ENCODE data around the gene WDFY3. TPM values are rescaled to one million over a fixed set of nuclear protein-coding genes. Genes with fewer than 3 reads are reported as not detected.
A peak's percentile ranks its signal among the peaks of the same experiment; 100 is the strongest.

The WDFY3 gene
- polyA plus RNA-seq, 2 of the 4 experiments (the other 2 are of a cell fraction): 6.6 to 25.1 TPM

- WGBS (ENCODE audit: missing lambda C conversion rate): 90% methylated on average over 2 of the region's 2 CpGs
- CTCF ChIA-PET: interaction anchor here (0.8 kb wide), 1 partner anchor 123 kb away, joined by 5 read pairs; no protein-coding TSS in a partner anchor
These were observed 118.1 kb downstream of the WDFY3 start for GRCh38 chr4:84848432-84848831.

DNA sequence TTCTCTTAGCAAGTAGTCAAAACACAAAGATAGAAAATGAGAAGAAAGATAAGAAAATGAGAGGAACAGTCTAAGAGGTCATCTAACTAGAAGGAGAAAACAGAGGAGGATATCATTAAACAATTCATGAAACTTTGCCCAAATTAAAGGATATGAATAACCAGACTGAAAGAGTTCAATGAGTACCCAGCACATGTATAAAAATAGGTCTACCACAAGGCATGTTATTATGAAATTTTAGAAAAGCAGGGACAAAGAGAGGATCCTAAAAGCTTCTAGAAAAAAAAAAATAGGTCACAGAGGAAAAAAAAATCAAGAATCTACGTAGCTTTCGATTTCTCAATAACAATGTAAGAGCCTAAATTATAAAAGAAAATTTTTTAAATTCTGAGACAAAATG is 118.5 kb downstream of the WDFY3 start:
- FAIRE-seq: no peak
- Histone ChIP-seq H3K27ac (no peak overlapping the region), H3K4me2 (no peak overlapping the region), H3K9me3 (no peaks in the 10 kb centered on the region), H3K4me1 (peaks cover 13% of the 10 kb centered on the region; the same call in 2 of the 3 replicates), H3K4me3 (no peak overlapping the region)
- TF ChIP-seq REST (IDR thresholded peaks at IDR 0.05): no peak
- TF ChIP-seq KDM5A (IDR thresholded peaks at IDR 0.05): no peak
- TF ChIP-seq HEYL (CRISPR knock-in tag; IDR thresholded peaks at IDR 0.05): no peak
- TF ChIP-seq TP53 (CRISPR knock-in tag; IDR thresholded peaks at IDR 0.05): no peak
- no peak for TF ChIP-seq RAD21 (conservative IDR thresholded peaks at IDR 0.05 in 1 of 2, IDR thresholded peaks at IDR 0.05 in 1 of 2)
- no peak for TF ChIP-seq FOSB (CRISPR knock-in tag; IDR thresholded peaks at IDR 0.05)
- TF ChIP-seq, protein P1, sequence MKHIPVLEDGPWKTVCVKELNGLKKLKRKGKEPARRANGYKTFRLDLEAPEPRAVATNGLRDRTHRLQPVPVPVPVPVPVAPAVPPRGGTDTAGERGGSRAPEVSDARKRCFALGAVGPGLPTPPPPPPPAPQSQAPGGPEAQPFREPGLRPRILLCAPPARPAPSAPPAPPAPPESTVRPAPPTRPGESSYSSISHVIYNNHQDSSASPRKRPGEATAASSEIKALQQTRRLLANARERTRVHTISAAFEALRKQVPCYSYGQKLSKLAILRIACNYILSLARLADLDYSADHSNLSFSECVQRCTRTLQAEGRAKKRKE (CRISPR knock-in tag; IDR thresholded peaks at IDR 0.05; ENCODE audit: low read depth): no peak
- no peak for TF ChIP-seq HOXA7 (CRISPR knock-in tag; IDR thresholded peaks at IDR 0.05)
- TF ChIP-seq HDAC2 (IDR thresholded peaks at IDR 0.05): no peak
- TF ChIP-seq SREBF2 (IDR thresholded peaks at IDR 0.05): no peak
- no peak for ATAC-seq
- POLR2A ChIA-PET: no interaction called here
- DNase-seq (ENCODE audit: low read depth in 1 of 2, low spot score in 1 of 2): no peak
- CTCF ChIA-PET: interaction anchor here (0.8 kb wide), 1 partner anchor 123 kb away, joined by 5 read pairs; no protein-coding TSS in a partner anchor
- 93% methylated on average over 2 of the region's 2 CpGs for WGBS (ENCODE audit: missing lambda C conversion rate)

More at GRCh38 chr4:84848432-84848831, 118.1 kb downstream of the WDFY3 start:
- H3K9me3 ChIP-seq: no peaks in the 10 kb centered on the region
- no peak for FAIRE-seq
- no peak for DNase-seq (ENCODE audit: low read depth in 1 of 2, low spot score in 1 of 2)
- POLR2A ChIA-PET: no interaction called here
- H3K4me2 ChIP-seq: no peak overlapping the region
- ATAC-seq: no peak
- H3K4me3 ChIP-seq: no peak overlapping the region
- TF ChIP-seq TFCP2L1 (CRISPR knock-in tag; IDR thresholded peaks at IDR 0.05) (no peak), MYC (IDR thresholded peaks at IDR 0.05; ENCODE audit: borderline replicate concordance, low read length) (no peak), KDM5A (IDR thresholded peaks at IDR 0.05) (no peak), RCOR1 (IDR thresholded peaks at IDR 0.05; ENCODE audit: low read depth, low read length) (no peak)
- TF ChIP-seq, protein P2, sequence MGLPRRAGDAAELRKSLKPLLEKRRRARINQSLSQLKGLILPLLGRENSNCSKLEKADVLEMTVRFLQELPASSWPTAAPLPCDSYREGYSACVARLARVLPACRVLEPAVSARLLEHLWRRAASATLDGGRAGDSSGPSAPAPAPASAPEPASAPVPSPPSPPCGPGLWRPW (IDR thresholded peaks at IDR 0.05): no peak
- peaks cover 13% of the 10 kb centered on the region; the same call in 2 of the 3 replicates for H3K4me1 ChIP-seq
- H3K27ac ChIP-seq: no peak overlapping the region

- TF ChIP-seq CTCF (IDR thresholded peaks at IDR 0.05): no peak
- no peak for TF ChIP-seq NPAS2 (CRISPR knock-in tag; IDR thresholded peaks at IDR 0.05; ENCODE audit: borderline replicate concordance)
- peak; percentile 91 for TF ChIP-seq MAFK (IDR thresholded peaks at IDR 0.05; ENCODE audit: partially characterized antibody)
- POLR2A ChIA-PET: interaction anchor here (0.6 kb wide), 1 partner anchor 85 kb away, joined by 4 read pairs; no protein-coding TSS in a partner anchor
- Histone ChIP-seq H3K27ac (no peak overlapping the region), H3K9me3 (no peaks in the 10 kb centered on the region), H3K4me1 (peaks cover 11% of the 10 kb centered on the region; the same call in 2 of the 3 replicates), H3K4me2 (no peak overlapping the region), H3K4me3 (no peak overlapping the region)
- DNase-seq (ENCODE audit: low read depth in 1 of 2, low spot score in 1 of 2) (no peak), FAIRE-seq (no peak), ATAC-seq (no peak)
- CTCF ChIA-PET: no interaction called here
- 79% methylated on average over 1 of the region's 1 CpG for WGBS (ENCODE audit: missing lambda C conversion rate)
These were observed 119.5 kb downstream of the WDFY3 start for GRCh38 chr4:84846985-84847384.
